COLO829 (cell line): ENCODE results near the gene CA11.

Experiments
- DNase-seq: peaks from one replicate; pipeline ENCODE4 v3.0.0; 2012; ENCODE audit warnings: low spot score

The CA11 gene

GRCh38 chr19:48613024-48613851 lies 32.7 kb downstream of the CA11 start:
- DNase-seq, result no peak

- no peak for DNase-seq
Observed at GRCh38 chr19:48611872-48612271, 34.1 kb downstream of the CA11 start.

GRCh38 chr19:48609571-48610108 lies 36.3 kb downstream of the CA11 start:
- DNase-seq, result no peak

- DNase-seq, result no peak
Observed at GRCh38 chr19:48608798-48609263, 37.2 kb downstream of the CA11 start.

- DNase-seq, result no peak
Observed at GRCh38 chr19:48607359-48607755, 38.6 kb downstream of the CA11 start.

GRCh38 chr19:48606463-48607358 lies 39.3 kb downstream of the CA11 start, which contains the start of gene SPACA4:
SPACA4 (plus strand) TSS chr19:48606742; CDS start chr19:48606979, 237 bp downstream.
- no peak for DNase-seq

- DNase-seq, result no peak
Observed at GRCh38 chr19:48603850-48604249, 42.1 kb downstream of the CA11 start.

GRCh38 chr19:48603449-48603848 lies 42.5 kb downstream of the CA11 start:
- DNase-seq, result no peak

- no peak for DNase-seq
Observed at GRCh38 chr19:48603001-48603400, 43.0 kb downstream of the CA11 start.

GRCh38 chr19:48600679-48601417 lies 45.1 kb downstream of the CA11 start:
- DNase-seq, result no peak

- DNase-seq, result no peak
Observed at GRCh38 chr19:48598996-48599700, 46.8 kb downstream of the CA11 start.

GRCh38 chr19:48596679-48597465 lies 49.1 kb downstream of the CA11 start:
- no peak for DNase-seq

GRCh38 chr19:48596237-48596636 lies 49.8 kb downstream of the CA11 start:
- no peak for DNase-seq

- DNase-seq, result no peak
Observed at GRCh38 chr19:48595833-48596232, 50.2 kb downstream of the CA11 start.

GRCh38 chr19:48595171-48595570 lies 50.8 kb downstream of the CA11 start:
- DNase-seq, result no peak

- DNase-seq, result no peak
Observed at GRCh38 chr19:48591021-48591420, 55.0 kb downstream of the CA11 start.

- DNase-seq, result peak; percentile 64
Observed at GRCh38 chr19:48588670-48589401, 57.2 kb downstream of the CA11 start.
